HepG2 (cell line): ENCODE measurements around the gene C14orf93. TPM values are rescaled to one million over a fixed set of nuclear protein-coding genes. Genes with fewer than 3 reads are reported as not detected.

ENCODE experiments used
- ATAC-seq: fragments of 200-7000 bp; cut with Tn5 transposase; 3 replicates; pipeline ENCODE4 v1.9.1; 2020; ENCODE audit warnings: mild to moderate bottlenecking, moderate library complexity
- BruUV-seq: library from RNA; stranded (reverse); fragments of 400-500 nt; replicated peaks from 2 replicates; lab custom pipeline; 2021; lab: Mats Ljungman, UMichigan
- CTCF ChIA-PET: fragments of 300-600 bp; formaldehyde crosslinking; extraction: SDS; loops from one replicate; lab custom pipeline; 2021; ENCODE audit warnings: low total read pairs, inconsistent platforms, low intra/inter-chr PET ratio; lab: Yijun Ruan, JAX
- POLR2A ChIA-PET: fragments of 350-600 bp; sonication (Branson Sonifier 250); formaldehyde crosslinking; loops from one replicate; lab custom pipeline; 2020; ENCODE audit warnings: antibody characterized with exemption, inconsistent platforms; lab: Yijun Ruan, JAX
- DNase-seq: peaks from one replicate; pipeline ENCODE4 v3.0.0-alpha.2; 2015; ENCODE audit warnings: low spot score
- FAIRE-seq: peaks from 3 replicates; lab custom pipeline; 2011; peaks lifted over from hg19 to GRCh38; lab: Jason Lieb, UNC
- H2AFZ ChIP-seq: one replicate; pipeline ENCODE4 v1.6.1; 2011; ENCODE audit warnings: low read length, inconsistent platforms
- H3K27ac ChIP-seq: fragments of 300-600 bp; 3 replicates; pipeline ENCODE4 v1.8.0; 2011; ENCODE audit warnings: mixed run types, mild to moderate bottlenecking, mixed read lengths, low read length, inconsistent platforms; ENCODE audit not compliant: insufficient read depth; ENCODE audit errors: extremely low read length
- H3K27me3 ChIP-seq, 2 experiments: fragments of 200-600 bp in 1 of 2; 2 replicates in 1 of 2; 3 replicates in 1 of 2; pipeline versions ENCODE4 v1.6.0 to v1.8.0; 2011; ENCODE audit warnings: low read length in 2 of 2, mild to moderate bottlenecking in 2 of 2, moderate library complexity in 2 of 2, inconsistent platforms in 1 of 2; ENCODE audit not compliant: insufficient read depth in 2 of 2, control insufficient read depth in 1 of 2
- H3K36me3 ChIP-seq, 2 experiments: fragments of 200-600 bp in 1 of 2; replicated peaks in 1 of 2; 2 replicates in 1 of 2; 3 replicates in 1 of 2; pipeline versions ENCODE4 v1.5.1 to v1.8.0; 2011; ENCODE audit warnings: low read length in 2 of 2, inconsistent platforms in 1 of 2; ENCODE audit not compliant: insufficient read depth in 2 of 2, control insufficient read depth in 1 of 2
- H3K4me1 ChIP-seq: 2 replicates; pipeline ENCODE4 v1.5.1; 2012; ENCODE audit warnings: low read length, inconsistent platforms; ENCODE audit not compliant: insufficient read depth
- H3K4me2 ChIP-seq: 2 replicates; pipeline ENCODE4 v1.6.0; 2011; ENCODE audit warnings: low read depth, low read length, inconsistent platforms
- H3K4me3 ChIP-seq, 3 experiments: fragments of 200-600 bp in 1 of 3; sonication (generic), shearing (Covaris generic) in 1 of 3; replicated peaks in 1 of 3; 2 replicates each; pipeline ENCODE4 v1.5.1; 2011 to 2016; ENCODE audit warnings: low read length in 3 of 3, inconsistent platforms in 2 of 3, low read depth in 2 of 3, mild to moderate bottlenecking in 2 of 3, control low read depth in 1 of 3, mixed read lengths in 1 of 3; ENCODE audit not compliant: insufficient read depth in 1 of 3
- H3K79me2 ChIP-seq: one replicate; pipeline ENCODE4 v1.6.1; 2011; ENCODE audit warnings: low read length, inconsistent platforms; ENCODE audit not compliant: insufficient read depth
- H3K9ac ChIP-seq: 2 replicates; pipeline ENCODE4 v1.6.0; 2011; ENCODE audit warnings: mild to moderate bottlenecking, low read depth, low read length, inconsistent platforms; ENCODE audit not compliant: insufficient read depth
- H3K9me3 ChIP-seq: 2 replicates; pipeline ENCODE4 v1.5.1; 2012; ENCODE audit warnings: mild to moderate bottlenecking, low read length
- H4K20me1 ChIP-seq: 2 replicates; pipeline ENCODE4 v1.6.0; 2011; ENCODE audit warnings: inconsistent platforms, mild to moderate bottlenecking, low read length, moderate library complexity; ENCODE audit not compliant: insufficient read depth
- MXD4 ChIP-seq: IDR thresholded peaks from 2 replicates; pipeline ENCODE4 v1.6.1; 2016; ENCODE audit warnings: mild to moderate bottlenecking, missing biosample characterization, missing genetic modification reagents
- RXRA ChIP-seq: sonication (generic); formaldehyde crosslinking; IDR thresholded peaks from 2 replicates; pipeline ENCODE4 v1.5.1; 2020; ENCODE audit warnings: missing genetic modification reagents
- TRIM24 ChIP-seq: sonication (generic); formaldehyde crosslinking; IDR thresholded peaks from 2 replicates; pipeline ENCODE4 v1.8.0; 2022; ENCODE audit warnings: mild to moderate bottlenecking, missing genetic modification reagents
- ZBTB14 ChIP-seq: sonication (generic); formaldehyde crosslinking; IDR thresholded peaks from 2 replicates; pipeline ENCODE4 v1.4.0; 2020; ENCODE audit warnings: missing genetic modification reagents
- ZIK1 ChIP-seq: sonication (generic); formaldehyde crosslinking; IDR thresholded peaks from 2 replicates; pipeline ENCODE4 v1.5.0; 2020; ENCODE audit warnings: mild to moderate bottlenecking, low read depth, missing genetic modification reagents, borderline replicate concordance
- ZNF136 ChIP-seq: sonication (generic); formaldehyde crosslinking; IDR thresholded peaks from 2 replicates; pipeline ENCODE4 v1.8.1; 2022; ENCODE audit warnings: low read depth, mild to moderate bottlenecking, moderate library complexity, missing genetic modification reagents
- ZNF616 ChIP-seq: sonication (generic); formaldehyde crosslinking; IDR thresholded peaks from 2 replicates; pipeline ENCODE4 v1.5.0; 2020; ENCODE audit warnings: low read depth, mild to moderate bottlenecking, missing genetic modification reagents
- ZNF75D ChIP-seq: sonication (generic); formaldehyde crosslinking; IDR thresholded peaks from 2 replicates; pipeline ENCODE4 v1.8.1; 2023; ENCODE audit warnings: missing genetic modification reagents, mild to moderate bottlenecking, borderline replicate concordance
- ZNF770 ChIP-seq: sonication (generic); formaldehyde crosslinking; IDR thresholded peaks from 2 replicates; pipeline ENCODE4 v1.5.0; 2020; ENCODE audit warnings: mild to moderate bottlenecking, missing genetic modification reagents
- ZSCAN21 ChIP-seq: sonication (generic); formaldehyde crosslinking; IDR thresholded peaks from 2 replicates; pipeline ENCODE4 v1.8.0; 2022; ENCODE audit warnings: mild to moderate bottlenecking, missing genetic modification reagents, moderate library complexity, borderline replicate concordance
- WGBS: methylation state at CpG from one replicate; pipeline ENCODE4 v1.1.6; 2017; ENCODE audit warnings: low lambda C conversion rate; 5-methylcytosine and 5-hydroxymethylcytosine counted together
- in situ Hi-C: cut with HindIII; loops from 2 replicates; pipeline ENCODE4 v1.10.0; 2017; ENCODE audit warnings: low pct_unique_long_range_greater_than_20kb; ENCODE audit not compliant: extremely low pct_ligation_motif_present
- intact Hi-C: fragments of 100-400 bp; cut with micrococcal nuclease; formaldehyde crosslinking; loops from one replicate; pipeline ENCODE4 v1.10.0; 2022; ENCODE audit not compliant: unreplicated experiment
- polyA plus RNA-seq, 8 experiments: library from polyadenylated mRNA; depleted of rRNA in 3 of 8; stranded (reverse) in 7 of 8; unstranded in 1 of 8; fragments of >200 nt; fragmentation: Illumina TruSeq in 4 of 8; extraction: Trizol in 4 of 8; gene quantifications; 2 replicates each; pipeline versions ENCODE4 v1.2.1 to v1.2.3, GENCODE V29; 2011 to 2016; ENCODE audit warnings: low read depth in 4 of 8, missing spikeins in 1 of 8, mixed read lengths in 1 of 8; ENCODE audit not compliant: insufficient read depth in 1 of 8
- total RNA-seq, 5 experiments: library from RNA; depleted of rRNA; stranded (reverse); fragments of >200 nt; fragmentation: Illumina TruSeq; extraction: Trizol; gene quantifications; 2 replicates each; pipeline ENCODE4 v1.2.3, GENCODE V29; 2016; ENCODE audit warnings: low read depth in 1 of 5
- TF ChIP-seq, protein P1 (sequence below), 2 experiments: fragments of 450-650 bp in 1 of 2; sonication (generic) in 1 of 2; formaldehyde crosslinking in 1 of 2; IDR thresholded peaks; 2 replicates each; pipeline versions ENCODE4 v1.6.1 to v1.8.0; 2016 to 2022; ENCODE audit warnings: antibody characterized with exemption in 1 of 2, mild to moderate bottlenecking in 1 of 2, missing genetic modification reagents in 1 of 2

C14orf93 gene
- total and polyA plus RNA-seq, 2 of the 13 experiments (the other 11 are each of a cell fraction or from before 2014, with no cell fraction given), result 11.4 to 22.5 TPM

GRCh38 chr14:22962061-22962676, 47.8 kb downstream of the C14orf93 start:
- Histone ChIP-seq H3K4me2 (no peak overlapping the region), H3K9ac (no peak overlapping the region), H3K4me1 (peaks cover 54% of the 10 kb centered on the region), H3K79me2 (no peaks in the 10 kb centered on the region), H3K36me3 (no peaks in the 10 kb centered on the region), H3K4me3 (no peak overlapping the region), H3K27ac (no peak overlapping the region), H4K20me1 (no peaks in the 10 kb centered on the region), H2AFZ (no peak overlapping the region), H3K9me3 (no peaks in the 10 kb centered on the region), H3K27me3 (no peaks in the 10 kb centered on the region)
- BruUV-seq, result no TSS peak
- intact Hi-C loops (no loop called here), in situ Hi-C loops (no loop called here)
- WGBS, result 57% methylated on average over 6 of the region's 6 CpGs
- DNase-seq, result no peak
- no peak for FAIRE-seq
- no peak for ATAC-seq
- ChIA-PET POLR2A (interaction anchor here (1.6 to 26.8 kb wide), 4 partner anchors 15 to 45 kb away, joined by 3 to 1670 read pairs (median 14); partner anchors contain the start of genes AJUBA and PRMT5), CTCF (no interaction called here)
- no peak for TF ChIP-seq ZNF75D
- TF ChIP-seq RXRA (CRISPR knock-in tag), result no peak
- peak; percentile 95 for TF ChIP-seq ZNF770 (CRISPR knock-in tag)
- TF ChIP-seq TRIM24 (CRISPR knock-in tag), result no peak
- TF ChIP-seq, protein P1, sequence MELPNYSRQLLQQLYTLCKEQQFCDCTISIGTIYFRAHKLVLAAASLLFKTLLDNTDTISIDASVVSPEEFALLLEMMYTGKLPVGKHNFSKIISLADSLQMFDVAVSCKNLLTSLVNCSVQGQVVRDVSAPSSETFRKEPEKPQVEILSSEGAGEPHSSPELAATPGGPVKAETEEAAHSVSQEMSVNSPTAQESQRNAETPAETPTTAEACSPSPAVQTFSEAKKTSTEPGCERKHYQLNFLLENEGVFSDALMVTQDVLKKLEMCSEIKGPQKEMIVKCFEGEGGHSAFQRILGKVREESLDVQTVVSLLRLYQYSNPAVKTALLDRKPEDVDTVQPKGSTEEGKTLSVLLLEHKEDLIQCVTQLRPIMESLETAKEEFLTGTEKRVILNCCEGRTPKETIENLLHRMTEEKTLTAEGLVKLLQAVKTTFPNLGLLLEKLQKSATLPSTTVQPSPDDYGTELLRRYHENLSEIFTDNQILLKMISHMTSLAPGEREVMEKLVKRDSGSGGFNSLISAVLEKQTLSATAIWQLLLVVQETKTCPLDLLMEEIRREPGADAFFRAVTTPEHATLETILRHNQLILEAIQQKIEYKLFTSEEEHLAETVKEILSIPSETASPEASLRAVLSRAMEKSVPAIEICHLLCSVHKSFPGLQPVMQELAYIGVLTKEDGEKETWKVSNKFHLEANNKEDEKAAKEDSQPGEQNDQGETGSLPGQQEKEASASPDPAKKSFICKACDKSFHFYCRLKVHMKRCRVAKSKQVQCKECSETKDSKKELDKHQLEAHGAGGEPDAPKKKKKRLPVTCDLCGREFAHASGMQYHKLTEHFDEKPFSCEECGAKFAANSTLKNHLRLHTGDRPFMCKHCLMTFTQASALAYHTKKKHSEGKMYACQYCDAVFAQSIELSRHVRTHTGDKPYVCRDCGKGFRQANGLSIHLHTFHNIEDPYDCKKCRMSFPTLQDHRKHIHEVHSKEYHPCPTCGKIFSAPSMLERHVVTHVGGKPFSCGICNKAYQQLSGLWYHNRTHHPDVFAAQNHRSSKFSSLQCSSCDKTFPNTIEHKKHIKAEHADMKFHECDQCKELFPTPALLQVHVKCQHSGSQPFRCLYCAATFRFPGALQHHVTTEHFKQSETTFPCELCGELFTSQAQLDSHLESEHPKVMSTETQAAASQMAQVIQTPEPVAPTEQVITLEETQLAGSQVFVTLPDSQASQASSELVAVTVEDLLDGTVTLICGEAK (IDR thresholded peaks at IDR 0.05), result no peak
- TF ChIP-seq, protein P1 (CRISPR knock-in tag; IDR thresholded peaks at IDR 0.05), result no peak
- TF ChIP-seq ZNF616 (CRISPR knock-in tag), result no peak
- no peak for TF ChIP-seq ZIK1 (CRISPR knock-in tag)
- no peak for TF ChIP-seq ZBTB14
- TF ChIP-seq ZSCAN21 (CRISPR knock-in tag), result peak; percentile 84; the same call in 1 of the 2 replicates
- TF ChIP-seq ZNF136 (CRISPR knock-in tag), result no peak
- no peak for TF ChIP-seq MXD4 (CRISPR knock-in tag)
